MCF 10A (cell line): ENCODE data around the gene TRMT112. TPM values are rescaled to one million over a fixed set of nuclear protein-coding genes. Genes with fewer than 3 reads are reported as not detected.

ENCODE experiments used
- BruUV-seq: library from RNA; stranded (reverse); fragments of 400-500 nt; replicated peaks from 2 replicates; lab custom pipeline; 2021; lab: Mats Ljungman, UMichigan
- CTCF ChIA-PET: fragments of 300-600 bp; sonication (Branson Sonifier 250); formaldehyde crosslinking; extraction: SDS; loops from one replicate; lab custom pipeline; 2021; ENCODE audit warnings: antibody characterized with exemption, inconsistent platforms; lab: Yijun Ruan, JAX
- POLR2A ChIA-PET: fragments of 300-600, 350-650 bp; sonication (Branson Sonifier 250); formaldehyde crosslinking; extraction: SDS; loops from one replicate; lab custom pipeline; 2020; ENCODE audit warnings: antibody characterized with exemption, inconsistent platforms; lab: Yijun Ruan, JAX
- DNase-seq: peaks from one replicate; pipeline ENCODE4 v3.0.0-alpha.2; 2018; ENCODE audit not compliant: unreplicated experiment
- H3K27ac Mint-ChIP-seq: one replicate; pipeline ENCODE4 v1.8.0; 2022; ENCODE audit warnings: mild to moderate bottlenecking, low read depth, mixed read lengths; ENCODE audit not compliant: unreplicated experiment
- H3K27me3 Mint-ChIP-seq: one replicate; pipeline ENCODE4 v1.8.0; 2022; ENCODE audit warnings: mixed read lengths; ENCODE audit not compliant: insufficient read depth, unreplicated experiment
- H3K36me3 Mint-ChIP-seq: one replicate; pipeline ENCODE4 v1.8.0; 2022; ENCODE audit warnings: mild to moderate bottlenecking, moderate library complexity, mixed read lengths; ENCODE audit not compliant: insufficient read depth, unreplicated experiment
- H3K4me1 Mint-ChIP-seq: one replicate; pipeline ENCODE4 v1.8.0; 2022; ENCODE audit warnings: mixed read lengths; ENCODE audit not compliant: insufficient read depth, unreplicated experiment
- H3K4me3 Mint-ChIP-seq: one replicate; pipeline ENCODE4 v1.8.0; 2022; ENCODE audit warnings: mild to moderate bottlenecking, moderate library complexity, mixed read lengths; ENCODE audit not compliant: unreplicated experiment
- H3K9me3 Mint-ChIP-seq: one replicate; pipeline ENCODE4 v1.8.0; 2022; ENCODE audit warnings: mixed read lengths; ENCODE audit not compliant: unreplicated experiment
- intact Hi-C: fragments of 100-400 bp; cut with micrococcal nuclease; formaldehyde crosslinking; loops from 2 replicates; pipeline ENCODE4 v1.14.1; 2022
- total RNA-seq: library from RNA; stranded (reverse); gene quantifications from 2 replicates; pipeline ENCODE4 v1.2.3, GENCODE V29; 2022
- TF ChIP-seq, protein P1 (sequence below): fragments of 200-600 bp; IDR thresholded peaks from one replicate; pipeline ENCODE4 v1.8.0; 2022; ENCODE audit warnings: antibody characterized with exemption, mild to moderate bottlenecking; ENCODE audit not compliant: unreplicated experiment

Gene TRMT112
- total RNA-seq, 1 experiment from 2014 or later, result 284 TPM

DNA sequence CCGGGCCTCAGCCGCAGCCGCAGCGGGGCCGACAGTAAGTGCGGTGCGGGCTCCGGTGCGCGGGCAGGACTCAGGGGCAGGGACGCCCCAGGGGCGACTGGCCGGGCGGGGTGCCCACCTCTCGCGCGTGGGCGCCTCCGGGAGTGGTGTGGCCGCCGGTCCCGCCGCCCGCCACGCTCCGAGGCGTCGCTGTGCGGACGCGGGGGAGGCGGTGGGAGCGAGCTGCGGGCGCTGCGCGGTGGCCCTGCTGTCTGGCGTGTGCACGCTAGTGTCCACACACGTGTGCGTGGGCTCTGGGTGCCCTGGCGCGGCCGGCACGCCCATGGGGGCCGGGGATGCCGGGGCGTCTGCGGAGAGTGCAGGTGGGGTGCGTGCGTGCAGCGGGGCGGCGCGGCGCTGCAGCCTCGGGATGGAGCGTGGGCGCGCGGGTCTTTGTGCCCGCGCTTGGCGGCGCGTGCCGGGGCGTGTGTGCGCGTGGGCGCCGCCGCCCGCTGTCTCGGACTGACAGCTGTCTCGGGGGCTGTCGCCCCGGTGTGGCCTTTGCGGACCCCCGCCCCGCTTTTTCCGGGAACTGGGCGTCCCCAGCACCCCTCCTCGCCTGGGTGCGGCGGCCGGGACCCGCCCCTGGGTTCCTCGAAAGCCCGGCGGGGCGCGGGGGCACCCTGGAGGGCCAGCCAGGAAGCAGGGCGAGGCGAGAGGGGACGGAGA is 25.5 kb downstream of the TRMT112 start:
- Mint-ChIP-seq H3K36me3 (peaks cover 6% of the 10 kb centered on the region), H3K9me3 (no peaks in the 10 kb centered on the region)
- intact Hi-C loops, result no loop called here

DNA sequence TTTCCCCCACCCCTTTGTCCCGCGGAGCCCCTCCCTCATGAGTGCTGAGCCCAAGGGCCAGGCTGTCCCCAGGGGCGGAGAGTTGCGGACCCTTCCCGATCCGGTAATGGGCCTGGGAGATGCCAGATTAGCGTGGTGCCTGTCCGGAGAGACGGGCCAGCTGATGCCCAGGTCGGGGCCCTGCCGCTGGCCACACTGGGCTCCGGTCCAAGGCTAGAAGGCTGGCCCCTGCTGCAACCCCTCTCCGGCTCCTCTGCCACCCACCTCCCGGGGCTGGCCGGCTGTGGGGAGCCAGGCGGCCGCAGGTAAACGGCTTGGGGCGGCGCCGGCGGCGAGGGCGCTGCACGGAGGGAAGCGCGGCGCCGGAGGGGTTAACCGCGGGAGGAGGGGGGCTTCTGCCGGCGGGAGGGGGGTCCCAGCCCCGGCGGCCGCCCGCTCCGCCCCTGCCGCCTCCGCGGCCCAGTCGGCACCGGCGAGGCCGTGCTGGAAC is 26.1 kb downstream of the TRMT112 start, which contains the start of gene KCNK4:
KCNK4 (plus strand) TSS at position 41 of the 490 bp plus-strand sequence. CDS start 1,717 bp downstream, outside the sequence.
- POLR2A ChIA-PET, result no interaction called here
- DNase-seq, result no peak
- peaks cover 11% of the 10 kb centered on the region for H3K27me3 Mint-ChIP-seq

More for the DNA sequence above, 25.5 kb downstream of the TRMT112 start:
- CTCF ChIA-PET, result interaction anchor here (0.6 to 1.9 kb wide), 3 partner anchors 9 to 63 kb away, joined by 3 to 14 read pairs (median 4); no protein-coding TSS in a partner anchor
- TF ChIP-seq, protein P1, sequence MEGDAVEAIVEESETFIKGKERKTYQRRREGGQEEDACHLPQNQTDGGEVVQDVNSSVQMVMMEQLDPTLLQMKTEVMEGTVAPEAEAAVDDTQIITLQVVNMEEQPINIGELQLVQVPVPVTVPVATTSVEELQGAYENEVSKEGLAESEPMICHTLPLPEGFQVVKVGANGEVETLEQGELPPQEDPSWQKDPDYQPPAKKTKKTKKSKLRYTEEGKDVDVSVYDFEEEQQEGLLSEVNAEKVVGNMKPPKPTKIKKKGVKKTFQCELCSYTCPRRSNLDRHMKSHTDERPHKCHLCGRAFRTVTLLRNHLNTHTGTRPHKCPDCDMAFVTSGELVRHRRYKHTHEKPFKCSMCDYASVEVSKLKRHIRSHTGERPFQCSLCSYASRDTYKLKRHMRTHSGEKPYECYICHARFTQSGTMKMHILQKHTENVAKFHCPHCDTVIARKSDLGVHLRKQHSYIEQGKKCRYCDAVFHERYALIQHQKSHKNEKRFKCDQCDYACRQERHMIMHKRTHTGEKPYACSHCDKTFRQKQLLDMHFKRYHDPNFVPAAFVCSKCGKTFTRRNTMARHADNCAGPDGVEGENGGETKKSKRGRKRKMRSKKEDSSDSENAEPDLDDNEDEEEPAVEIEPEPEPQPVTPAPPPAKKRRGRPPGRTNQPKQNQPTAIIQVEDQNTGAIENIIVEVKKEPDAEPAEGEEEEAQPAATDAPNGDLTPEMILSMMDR, result no peak
- no TSS peak for BruUV-seq
- H3K4me3 Mint-ChIP-seq, result no peak overlapping the region
- POLR2A ChIA-PET, result no interaction called here
- no peak for DNase-seq
- H3K27ac Mint-ChIP-seq, result no peak overlapping the region
- peaks cover 11% of the 10 kb centered on the region for H3K4me1 Mint-ChIP-seq
- H3K27me3 Mint-ChIP-seq, result peaks cover 11% of the 10 kb centered on the region

DNA sequence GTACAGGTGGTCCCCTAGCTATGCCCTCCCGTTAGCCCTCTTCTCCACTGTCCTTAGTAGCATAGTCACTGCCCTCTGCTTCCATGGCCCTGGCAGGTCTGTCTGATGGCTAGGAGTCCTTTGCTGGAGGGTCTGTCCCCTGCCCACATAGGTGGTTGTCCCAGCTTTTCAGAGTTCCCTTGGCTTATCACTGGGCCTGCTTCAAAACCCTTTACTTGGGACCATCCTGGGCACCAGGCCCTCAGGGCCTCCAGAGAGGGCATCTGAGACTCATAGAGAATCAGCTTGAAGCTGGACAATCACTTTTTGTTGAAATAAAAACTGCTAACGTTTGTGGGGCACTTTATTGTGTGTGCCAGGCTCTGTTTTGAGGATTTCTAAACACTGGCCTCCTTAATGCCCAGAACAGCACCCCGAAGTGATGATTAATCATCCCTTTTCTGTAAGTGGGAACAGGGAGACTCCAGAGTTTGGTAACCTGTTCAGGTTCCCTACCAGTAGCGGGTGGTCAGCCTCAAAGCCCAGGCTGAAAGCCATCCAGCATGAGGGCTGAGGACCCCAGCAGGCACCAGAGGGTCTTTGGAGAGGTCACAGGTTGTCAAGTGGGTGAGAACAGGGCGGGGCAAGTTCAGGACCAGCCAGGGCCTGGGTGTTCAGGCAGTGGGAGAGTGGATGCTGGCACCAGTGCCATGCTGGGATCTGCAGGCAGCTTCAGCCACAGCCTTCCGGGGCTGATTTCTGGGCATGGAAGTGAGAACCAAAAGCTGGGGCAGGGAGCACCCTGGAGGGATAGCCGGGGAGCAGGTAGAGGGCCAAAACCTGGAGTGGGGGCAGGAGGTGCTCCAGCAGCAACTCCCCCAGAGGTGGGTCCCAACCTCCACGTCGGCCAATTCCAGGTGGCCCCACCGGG is 26.8 kb downstream of the TRMT112 start:
- no peak for DNase-seq
- TF ChIP-seq, protein P1, result no peak
- no peaks in the 10 kb centered on the region for H3K9me3 Mint-ChIP-seq
- intact Hi-C loops, result no loop called here
- CTCF ChIA-PET, result interaction anchor here (0.6 to 9.9 kb wide), 3 partner anchors 12 to 803 kb away, joined by 3 to 96 read pairs (median 4); partner anchors contain the start of gene CATSPERZ
- POLR2A ChIA-PET, result interaction anchor here (0.6 to 1.5 kb wide), 3 partner anchors 21 to 47 kb away, joined by 3 to 8 read pairs (median 4); partner anchors contain the start of gene PRDX5
- no TSS peak for BruUV-seq
- H3K27ac Mint-ChIP-seq, result no peak overlapping the region
- peaks cover 13% of the 10 kb centered on the region for H3K36me3 Mint-ChIP-seq
- H3K27me3 Mint-ChIP-seq, result peaks cover 11% of the 10 kb centered on the region
- H3K4me3 Mint-ChIP-seq, result no peak overlapping the region
- peaks cover 15% of the 10 kb centered on the region for H3K4me1 Mint-ChIP-seq

More for the DNA sequence above, 26.1 kb downstream of the TRMT112 start, which contains the start of gene KCNK4:
- intact Hi-C loops, result no loop called here
- Mint-ChIP-seq H3K4me3 (no peak within 1 kb of the TSS), H3K9me3 (no peaks in the 10 kb centered on the region), H3K27ac (no peak within 1 kb of the TSS), H3K36me3 (peaks cover 9% of the 10 kb centered on the region), H3K4me1 (peaks cover 14% of the 10 kb centered on the region)
- no TSS peak for BruUV-seq
- TF ChIP-seq, protein P1, result no peak
- CTCF ChIA-PET, result no interaction called here
